RWPE2 (cell line): ENCODE measurements around the gene PRKCE.

ENCODE experiments used
- ATAC-seq: fragments of 200-7000 bp; cut with Tn5 transposase; 3 replicates; pipeline ENCODE4 v1.9.1; 2021; ENCODE audit warnings: low read depth
- DNase-seq: peaks from one replicate; pipeline ENCODE4 v3.0.0-alpha.2; 2020; ENCODE audit warnings: low spot score
- H3K27ac ChIP-seq: fragments of 450-650 bp; 2 replicates; pipeline ENCODE4 v1.5.1; 2017; ENCODE audit warnings: mild to moderate bottlenecking; ENCODE audit not compliant: poor library complexity, severe bottlenecking
- H3K27me3 ChIP-seq: fragments of 250-450 bp; sonication (Bioruptor Pico); 2 replicates; pipeline ENCODE4 v1.5.1; 2021; ENCODE audit warnings: mild to moderate bottlenecking, moderate library complexity; ENCODE audit not compliant: insufficient read depth, poor library complexity, severe bottlenecking
- H3K36me3 ChIP-seq: fragments of 250-450 bp; sonication (Bioruptor Pico); 2 replicates; pipeline ENCODE4 v1.5.1; 2020; ENCODE audit warnings: low read depth, mild to moderate bottlenecking, moderate library complexity
- H3K4me1 ChIP-seq: fragments of 250-450 bp; sonication (Bioruptor Pico); 2 replicates; pipeline ENCODE4 v1.5.1; 2021; ENCODE audit warnings: mild to moderate bottlenecking, moderate library complexity; ENCODE audit not compliant: insufficient read depth, poor library complexity, severe bottlenecking
- H3K4me3 ChIP-seq: fragments of 250-450 bp; sonication (Bioruptor Pico); 2 replicates; pipeline ENCODE4 v1.5.1; 2021; ENCODE audit warnings: mild to moderate bottlenecking, moderate library complexity; ENCODE audit not compliant: severe bottlenecking
- H3K9me3 ChIP-seq: fragments of 250-450 bp; sonication (Bioruptor Pico); 2 replicates; pipeline ENCODE4 v1.5.1; 2021; ENCODE audit warnings: mild to moderate bottlenecking, moderate library complexity; ENCODE audit not compliant: severe bottlenecking
- TF ChIP-seq, protein P1 (sequence below): fragments of 450-650 bp; IDR thresholded peaks from one replicate; pipeline ENCODE4 v1.5.1; 2017; ENCODE audit warnings: mild to moderate bottlenecking, moderate library complexity; ENCODE audit not compliant: poor library complexity, severe bottlenecking

Gene PRKCE

DNA sequence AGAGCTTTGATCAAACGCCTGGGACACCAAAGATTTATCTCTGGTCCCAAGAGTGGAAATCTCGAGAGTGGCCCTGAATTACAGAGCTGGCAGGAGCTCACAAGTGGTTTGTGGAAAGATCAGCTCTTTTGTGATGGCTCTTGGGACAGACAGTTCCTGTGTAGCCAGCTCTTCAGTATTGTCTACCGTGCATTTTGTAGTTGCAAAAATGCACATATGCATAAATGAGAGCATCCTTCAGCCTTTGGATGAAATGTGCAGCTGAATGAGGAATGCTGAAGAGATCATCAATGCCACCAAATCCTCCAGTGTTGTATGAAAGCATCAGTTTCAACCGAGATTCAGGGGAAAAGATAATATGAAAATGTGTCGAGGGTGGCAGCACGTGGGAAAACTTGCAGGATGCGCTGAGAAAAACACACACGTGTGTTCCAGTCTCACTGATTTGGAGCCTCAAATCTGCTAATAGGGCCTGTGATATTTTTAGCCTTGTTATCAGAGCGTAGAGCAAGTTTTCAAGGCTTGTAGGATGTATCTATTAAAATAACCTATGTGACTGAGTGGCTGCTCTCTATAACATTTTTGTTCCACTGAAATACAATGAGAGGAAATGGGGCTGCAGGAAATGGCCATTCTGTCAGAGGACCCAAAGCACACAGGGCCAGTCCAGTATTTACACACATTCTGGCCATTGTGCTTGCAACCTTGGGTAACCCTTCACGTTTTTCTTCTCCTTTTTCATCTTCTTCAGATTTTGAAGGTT lies 138.7 kb downstream of the PRKCE start:
- Histone ChIP-seq H3K9me3 (no peaks in the 10 kb centered on the region), H3K27me3 (no peaks in the 10 kb centered on the region), H3K36me3 (no peaks in the 10 kb centered on the region), H3K27ac (no peak overlapping the region), H3K4me3 (no peak overlapping the region), H3K4me1 (no peaks in the 10 kb centered on the region)
- DNase-seq (no peak), ATAC-seq (no peak)
- TF ChIP-seq, protein P1, sequence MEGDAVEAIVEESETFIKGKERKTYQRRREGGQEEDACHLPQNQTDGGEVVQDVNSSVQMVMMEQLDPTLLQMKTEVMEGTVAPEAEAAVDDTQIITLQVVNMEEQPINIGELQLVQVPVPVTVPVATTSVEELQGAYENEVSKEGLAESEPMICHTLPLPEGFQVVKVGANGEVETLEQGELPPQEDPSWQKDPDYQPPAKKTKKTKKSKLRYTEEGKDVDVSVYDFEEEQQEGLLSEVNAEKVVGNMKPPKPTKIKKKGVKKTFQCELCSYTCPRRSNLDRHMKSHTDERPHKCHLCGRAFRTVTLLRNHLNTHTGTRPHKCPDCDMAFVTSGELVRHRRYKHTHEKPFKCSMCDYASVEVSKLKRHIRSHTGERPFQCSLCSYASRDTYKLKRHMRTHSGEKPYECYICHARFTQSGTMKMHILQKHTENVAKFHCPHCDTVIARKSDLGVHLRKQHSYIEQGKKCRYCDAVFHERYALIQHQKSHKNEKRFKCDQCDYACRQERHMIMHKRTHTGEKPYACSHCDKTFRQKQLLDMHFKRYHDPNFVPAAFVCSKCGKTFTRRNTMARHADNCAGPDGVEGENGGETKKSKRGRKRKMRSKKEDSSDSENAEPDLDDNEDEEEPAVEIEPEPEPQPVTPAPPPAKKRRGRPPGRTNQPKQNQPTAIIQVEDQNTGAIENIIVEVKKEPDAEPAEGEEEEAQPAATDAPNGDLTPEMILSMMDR, result no peak

GRCh38 chr2:45793305-45793962 lies 142.0 kb downstream of the PRKCE start:
- ATAC-seq (no peak), DNase-seq (no peak)
- no peaks in the 10 kb centered on the region for H3K9me3 ChIP-seq
- H3K27ac ChIP-seq, result no peak overlapping the region
- no peaks in the 10 kb centered on the region for H3K27me3 ChIP-seq
- TF ChIP-seq, protein P1, result no peak
- no peaks in the 10 kb centered on the region for H3K36me3 ChIP-seq
- no peak overlapping the region for H3K4me3 ChIP-seq
- peaks cover 3% of the 10 kb centered on the region for H3K4me1 ChIP-seq

DNA sequence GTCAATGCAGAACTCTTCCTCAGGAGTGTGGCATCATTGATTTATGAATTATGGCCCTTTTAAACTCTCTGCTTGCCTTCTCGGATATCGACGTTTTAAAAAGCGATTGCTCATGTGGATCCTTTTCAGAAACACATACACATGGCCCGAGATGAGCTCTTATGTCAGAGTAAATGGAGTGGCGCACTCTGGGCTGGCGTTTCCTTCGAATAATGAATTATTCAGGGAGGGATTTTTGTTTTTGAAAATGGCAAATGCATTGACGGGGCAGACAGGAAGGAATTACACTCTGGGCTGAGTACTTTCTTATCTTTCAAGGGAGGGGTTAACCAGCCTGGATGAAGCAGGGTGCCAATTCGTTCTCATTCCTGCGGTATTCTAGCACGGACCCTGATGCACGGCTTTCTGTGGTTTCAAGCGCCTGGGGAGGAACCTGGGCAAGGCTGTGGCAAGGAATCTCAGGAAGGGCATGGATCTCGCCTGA lies 142.7 kb downstream of the PRKCE start:
- no peaks in the 10 kb centered on the region for H3K9me3 ChIP-seq
- no peak overlapping the region for H3K4me3 ChIP-seq
- no peaks in the 10 kb centered on the region for H3K36me3 ChIP-seq
- TF ChIP-seq, protein P1, result no peak
- no peaks in the 10 kb centered on the region for H3K27me3 ChIP-seq
- ATAC-seq, result no peak
- DNase-seq, result no peak
- H3K27ac ChIP-seq, result no peak overlapping the region
- peaks cover 3% of the 10 kb centered on the region for H3K4me1 ChIP-seq

DNA sequence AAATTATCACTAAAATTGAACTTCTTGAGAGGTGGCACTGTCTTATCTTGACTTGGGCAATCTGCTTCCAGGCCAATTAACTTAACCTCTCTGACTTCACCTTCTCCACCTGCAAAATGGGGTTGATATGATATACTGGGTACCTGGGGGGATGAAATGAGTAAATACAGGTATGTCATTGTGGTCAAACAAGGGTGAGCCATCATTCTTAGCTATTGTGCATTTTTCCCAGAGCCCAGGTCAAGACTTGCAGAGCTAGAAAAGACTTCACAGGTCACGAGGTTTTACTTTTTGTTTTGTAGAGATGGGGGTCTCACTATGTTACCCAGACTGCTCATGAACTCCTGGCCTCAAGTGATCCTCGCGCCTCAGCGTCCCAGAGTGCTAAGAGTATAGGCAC lies 145.0 kb downstream of the PRKCE start:
- no peaks in the 10 kb centered on the region for H3K36me3 ChIP-seq
- DNase-seq, result no peak
- peaks cover 3% of the 10 kb centered on the region for H3K4me1 ChIP-seq
- H3K27ac ChIP-seq, result no peak overlapping the region
- no peak overlapping the region for H3K4me3 ChIP-seq
- no peaks in the 10 kb centered on the region for H3K27me3 ChIP-seq
- TF ChIP-seq, protein P1, result no peak
- no peaks in the 10 kb centered on the region for H3K9me3 ChIP-seq
- no peak for ATAC-seq
